Calu3 (cell line): ENCODE data around the gene SIGLEC8. TPM values are rescaled to one million over a fixed set of nuclear protein-coding genes. Genes with fewer than 3 reads are reported as not detected.
"Not testable (repeated sequence)": the region's sequence is repeated elsewhere in the genome, so short reads cannot be mapped to it uniquely, and the experiment has no call there.

Experiments
- BruUV-seq: library from RNA; stranded (reverse); fragments of 400-500 nt; replicated peaks from 2 replicates; lab custom pipeline; 2021; lab: Mats Ljungman, UMichigan
- CTCF ChIA-PET: fragments of 300-600 bp; sonication (Branson Sonifier 250); formaldehyde crosslinking; loops from one replicate; lab custom pipeline; 2022; ENCODE audit warnings: antibody characterized with exemption; lab: Charles Lee
- DNase-seq: peaks from one replicate; pipeline ENCODE4 v3.0.0; 2022
- H3K27ac Mint-ChIP-seq: one replicate; pipeline ENCODE4 v1.8.0; 2022; ENCODE audit warnings: mixed read lengths; ENCODE audit not compliant: unreplicated experiment
- H3K27me3 Mint-ChIP-seq: one replicate; pipeline ENCODE4 v1.8.0; 2022; ENCODE audit warnings: mixed read lengths; ENCODE audit not compliant: unreplicated experiment
- H3K36me3 Mint-ChIP-seq: one replicate; pipeline ENCODE4 v1.8.0; 2022; ENCODE audit warnings: mild to moderate bottlenecking, moderate library complexity, mixed read lengths; ENCODE audit not compliant: insufficient read depth, unreplicated experiment
- H3K4me1 Mint-ChIP-seq: one replicate; pipeline ENCODE4 v1.8.0; 2022; ENCODE audit warnings: mild to moderate bottlenecking, low read depth, mixed read lengths; ENCODE audit not compliant: unreplicated experiment
- H3K4me3 Mint-ChIP-seq: one replicate; pipeline ENCODE4 v1.8.0; 2022; ENCODE audit warnings: mild to moderate bottlenecking, low read depth, moderate library complexity, mixed read lengths; ENCODE audit not compliant: unreplicated experiment
- H3K9me3 Mint-ChIP-seq: one replicate; pipeline ENCODE4 v1.8.0; 2022; ENCODE audit warnings: low read depth, mixed read lengths; ENCODE audit not compliant: unreplicated experiment
- CTCF ChIP-seq: fragments of 200-600 bp; IDR thresholded peaks from one replicate; pipeline ENCODE4 v1.8.0; 2022; ENCODE audit warnings: antibody characterized with exemption; ENCODE audit not compliant: unreplicated experiment
- intact Hi-C: fragments of 100-400 bp; cut with micrococcal nuclease; formaldehyde crosslinking; loops from one replicate; pipeline ENCODE4 v1.10.0; 2022; ENCODE audit not compliant: unreplicated experiment
- total RNA-seq: library from RNA; stranded (reverse); gene quantifications from 2 replicates; pipeline ENCODE4 v1.2.3, GENCODE V29; 2022

SIGLEC8 gene
- total RNA-seq, 1 experiment from 2014 or later, result not detected

- peak; percentile 99 for TF ChIP-seq CTCF
- no peak overlapping the region for H3K27ac Mint-ChIP-seq
- peak; percentile 97 for DNase-seq
- intact Hi-C loops, result loop anchor here (1.0 kb wide), 1 partner anchor 235 kb away; no protein-coding TSS in a partner anchor
- no peak overlapping the region for H3K4me3 Mint-ChIP-seq
- no peaks in the 10 kb centered on the region for H3K4me1 Mint-ChIP-seq
- CTCF ChIA-PET, result interaction anchor here (0.6 to 2.2 kb wide), 9 partner anchors 14 to 356 kb away, joined by 3 to 25 read pairs (median 4); partner anchors contain the start of gene ZNF175
- no TSS peak for BruUV-seq
- H3K27me3 Mint-ChIP-seq, result peaks cover 80% of the 10 kb centered on the region
- H3K36me3 Mint-ChIP-seq, result no peaks in the 10 kb centered on the region
- no peaks in the 10 kb centered on the region for H3K9me3 Mint-ChIP-seq
Measured at GRCh38 chr19:51422053-51422448, 36.2 kb downstream of the SIGLEC8 start.

DNA sequence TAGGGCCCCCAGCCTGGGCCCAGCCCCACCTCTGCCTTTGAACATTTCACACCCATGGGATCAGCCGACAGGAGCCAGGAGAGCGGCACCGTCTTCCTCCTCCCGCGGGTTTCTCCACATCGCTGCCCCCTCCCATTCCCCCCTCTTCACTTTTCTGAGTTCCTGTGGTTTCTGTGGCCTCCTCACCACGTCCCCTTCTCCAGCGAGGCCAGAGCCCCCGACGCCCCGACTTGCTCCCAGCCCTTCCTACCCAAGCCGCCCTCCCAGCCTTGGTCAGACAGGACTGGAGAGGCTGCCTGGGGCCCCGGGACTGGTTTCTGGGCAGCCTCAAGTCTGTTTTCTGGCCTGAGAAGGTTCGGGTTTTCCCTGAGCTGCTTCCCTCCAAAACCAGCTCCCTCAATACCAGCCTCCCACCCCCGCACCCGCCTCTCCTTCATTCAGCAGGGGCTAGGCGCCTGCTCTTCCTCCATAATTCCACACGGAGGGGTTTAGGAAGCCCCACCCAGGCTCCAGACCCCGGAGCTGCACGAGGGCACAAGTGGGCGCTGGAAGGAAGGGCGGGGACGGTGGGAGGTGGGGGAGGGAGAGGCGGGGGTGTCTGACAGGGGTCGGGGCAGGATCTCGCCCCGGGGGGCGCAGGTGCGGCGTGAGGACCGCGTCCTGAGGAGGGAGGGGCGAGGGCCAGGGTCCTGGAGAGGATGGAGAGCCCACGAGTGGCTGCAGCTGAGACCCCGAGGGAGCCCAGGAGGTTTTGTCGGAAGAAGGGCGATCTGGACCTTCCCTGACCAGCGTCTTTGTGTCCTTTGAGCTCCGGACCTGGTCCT is 36.8 kb downstream of the SIGLEC8 start:
- intact Hi-C loops, result loop anchor here (1.0 kb wide), 1 partner anchor 236 kb away; no protein-coding TSS in a partner anchor
- no peak overlapping the region for H3K27ac Mint-ChIP-seq
- no peaks in the 10 kb centered on the region for H3K4me1 Mint-ChIP-seq

GRCh38 chr19:51420511-51420910 is 37.7 kb downstream of the SIGLEC8 start:
- H3K9me3 Mint-ChIP-seq, BruUV-seq, H3K27ac Mint-ChIP-seq, H3K4me1 Mint-ChIP-seq, intact Hi-C loops, H3K4me3 Mint-ChIP-seq, H3K36me3 Mint-ChIP-seq, DNase-seq: not testable (repeated sequence)
- H3K27me3 Mint-ChIP-seq, result peaks cover 80% of the 10 kb centered on the region
- CTCF ChIA-PET, result interaction anchor here (0.6 to 2.2 kb wide), 4 partner anchors 21 to 357 kb away, joined by 4 to 25 read pairs (median 8); no protein-coding TSS in a partner anchor

More for the DNA sequence above, 36.8 kb downstream of the SIGLEC8 start:
- no TSS peak for BruUV-seq
- Mint-ChIP-seq H3K9me3 (no peaks in the 10 kb centered on the region), H3K27me3 (peaks cover 80% of the 10 kb centered on the region), H3K4me3 (no peak overlapping the region), H3K36me3 (no peaks in the 10 kb centered on the region)
- no peak for TF ChIP-seq CTCF
- CTCF ChIA-PET, result interaction anchor here (0.6 to 2.2 kb wide), 9 partner anchors 14 to 356 kb away, joined by 3 to 25 read pairs (median 4); partner anchors contain the start of gene ZNF175
- DNase-seq, result no peak

- DNase-seq, result no peak
- Mint-ChIP-seq H3K36me3 (no peaks in the 10 kb centered on the region), H3K9me3 (no peaks in the 10 kb centered on the region), H3K4me1 (no peaks in the 10 kb centered on the region), H3K27me3 (peaks cover 93% of the 10 kb centered on the region), H3K27ac (no peak overlapping the region), H3K4me3 (no peak overlapping the region)
- intact Hi-C loops, result no loop called here
- CTCF ChIA-PET, result no interaction called here
- no peak for TF ChIP-seq CTCF
- BruUV-seq, result no TSS peak
Measured at GRCh38 chr19:51418707-51419106, 39.5 kb downstream of the SIGLEC8 start.
